Astrocyte of the spinal cord (primary cell): ENCODE measurements around the gene KIF26B.

Experiments used
- DNase-seq: peaks from one replicate; pipeline ENCODE4 v3.0.0; 2011; ENCODE audit warnings: low read depth, low spot score
- H3K4me3 ChIP-seq: 2 replicates; pipeline ENCODE4 v1.5.1; 2011; ENCODE audit warnings: low read depth, mild to moderate bottlenecking, low read length, moderate library complexity
- CTCF ChIP-seq: IDR thresholded peaks from 2 replicates; pipeline ENCODE4 v1.5.1; 2012; ENCODE audit warnings: low read depth, mild to moderate bottlenecking, low read length, inconsistent platforms
- in situ Hi-C: cut with HindIII; loops from 2 replicates; pipeline ENCODE4 v1.10.0; 2017; ENCODE audit warnings: low sequenced_read_pairs

Gene KIF26B

GRCh38 chr1:245444945-245445344 lies 290.2 kb downstream of the KIF26B start:
- TF ChIP-seq CTCF, result no peak
- no peak for DNase-seq
- no peak overlapping the region for H3K4me3 ChIP-seq
- in situ Hi-C loops, result no loop called here

- in situ Hi-C loops, result no loop called here
- no peak for TF ChIP-seq CTCF
- no peak for DNase-seq
- H3K4me3 ChIP-seq, result no peak overlapping the region
These were observed 293.7 kb downstream of the KIF26B start for GRCh38 chr1:245448531-245448930.

- no peak for TF ChIP-seq CTCF
- peak; percentile 50 for DNase-seq
- no peak overlapping the region for H3K4me3 ChIP-seq
- in situ Hi-C loops, result no loop called here
These were observed 294.2 kb downstream of the KIF26B start for GRCh38 chr1:245448975-245449431.

GRCh38 chr1:245453541-245453940 lies 298.8 kb downstream of the KIF26B start:
- TF ChIP-seq CTCF, result no peak
- DNase-seq, result no peak
- no peak overlapping the region for H3K4me3 ChIP-seq
- in situ Hi-C loops, result no loop called here

- H3K4me3 ChIP-seq, result no peak overlapping the region
- TF ChIP-seq CTCF, result no peak
- DNase-seq, result no peak
- in situ Hi-C loops, result no loop called here
These were observed 299.3 kb downstream of the KIF26B start for GRCh38 chr1:245454051-245454450.

- no peak for DNase-seq
- no peak for TF ChIP-seq CTCF
- in situ Hi-C loops, result no loop called here
- no peak overlapping the region for H3K4me3 ChIP-seq
These were observed 302.8 kb downstream of the KIF26B start for GRCh38 chr1:245457562-245457961.

- DNase-seq, result no peak
- TF ChIP-seq CTCF, result no peak
- in situ Hi-C loops, result no loop called here
These were observed 303.4 kb downstream of the KIF26B start for GRCh38 chr1:245458234-245458633.

More at GRCh38 chr1:245458234-245458633, 303.4 kb downstream of the KIF26B start:
- no peak overlapping the region for H3K4me3 ChIP-seq
